Neural cell (in vitro differentiated cells): ENCODE results near the gene FCAMR.

Experiments used
- CTCF ChIP-seq: fragments of 450-650 bp; IDR thresholded peaks from 2 replicates; pipeline ENCODE4 v1.5.1; 2014; ENCODE audit warnings: antibody characterized with exemption, mild to moderate bottlenecking, moderate library complexity; ENCODE audit not compliant: poor library complexity, severe bottlenecking
- EP300 ChIP-seq: fragments of 450-650 bp; conservative IDR thresholded peaks from 2 replicates; pipeline ENCODE4 v1.6.1; 2014; ENCODE audit warnings: antibody characterized with exemption, mild to moderate bottlenecking, moderate library complexity; ENCODE audit not compliant: poor library complexity, severe bottlenecking
- EZH2 ChIP-seq: fragments of 200-600, 300-800 bp; shearing (Covaris generic), sonication (generic); IDR thresholded peaks from 2 replicates; pipeline ENCODE4 v1.6.1; 2014; ENCODE audit warnings: antibody characterized with exemption, low read length, borderline replicate concordance, mild to moderate bottlenecking; ENCODE audit not compliant: insufficient read depth, poor library complexity, severe bottlenecking
- POLR2AphosphoS5 ChIP-seq: IDR thresholded peaks from 2 replicates; pipeline ENCODE4 v1.6.1; 2012
- RAD21 ChIP-seq: fragments of 450-650 bp; conservative IDR thresholded peaks from 2 replicates; pipeline ENCODE4 v1.6.1; 2014; ENCODE audit warnings: antibody characterized with exemption, mild to moderate bottlenecking, moderate library complexity
- SMC3 ChIP-seq: fragments of 450-650 bp; conservative IDR thresholded peaks from 2 replicates; pipeline ENCODE4 v1.6.1; 2014; ENCODE audit warnings: antibody characterized with exemption, mild to moderate bottlenecking, moderate library complexity; ENCODE audit not compliant: poor library complexity

GRCh38 chr1:206953126-206953525 lies 17.1 kb downstream of the FCAMR start:
- TF ChIP-seq CTCF, result no peak
- no peak for TF ChIP-seq SMC3
- TF ChIP-seq POLR2AphosphoS5, result no peak
- no peak for TF ChIP-seq EZH2
- no peak for TF ChIP-seq EP300
- no peak for TF ChIP-seq RAD21
